HepG2 (cell line): ENCODE data around the gene ZNF277. TPM values are rescaled to one million over a fixed set of nuclear protein-coding genes. Genes with fewer than 3 reads are reported as not detected.

Source experiments
- ATAC-seq: fragments of 200-7000 bp; cut with Tn5 transposase; 3 replicates; pipeline ENCODE4 v1.9.1; 2020; ENCODE audit warnings: mild to moderate bottlenecking, moderate library complexity
- BruUV-seq: library from RNA; stranded (reverse); fragments of 400-500 nt; replicated peaks from 2 replicates; lab custom pipeline; 2021; lab: Mats Ljungman, UMichigan
- CTCF ChIA-PET: fragments of 300-600 bp; formaldehyde crosslinking; extraction: SDS; loops from one replicate; lab custom pipeline; 2021; ENCODE audit warnings: low total read pairs, inconsistent platforms, low intra/inter-chr PET ratio; lab: Yijun Ruan, JAX
- POLR2A ChIA-PET: fragments of 350-600 bp; sonication (Branson Sonifier 250); formaldehyde crosslinking; loops from one replicate; lab custom pipeline; 2020; ENCODE audit warnings: antibody characterized with exemption, inconsistent platforms; lab: Yijun Ruan, JAX
- DNase-seq: peaks from one replicate; pipeline ENCODE4 v3.0.0-alpha.2; 2015; ENCODE audit warnings: low spot score
- FAIRE-seq: peaks from 3 replicates; lab custom pipeline; 2011; peaks lifted over from hg19 to GRCh38; lab: Jason Lieb, UNC
- H2AFZ ChIP-seq: one replicate; pipeline ENCODE4 v1.6.1; 2011; ENCODE audit warnings: low read length, inconsistent platforms
- H3K27ac ChIP-seq: fragments of 300-600 bp; 3 replicates; pipeline ENCODE4 v1.8.0; 2011; ENCODE audit warnings: mixed run types, mild to moderate bottlenecking, mixed read lengths, low read length, inconsistent platforms; ENCODE audit not compliant: insufficient read depth; ENCODE audit errors: extremely low read length
- H3K27me3 ChIP-seq, 2 experiments: fragments of 200-600 bp in 1 of 2; 2 replicates in 1 of 2; 3 replicates in 1 of 2; pipeline versions ENCODE4 v1.6.0 to v1.8.0; 2011; ENCODE audit warnings: low read length in 2 of 2, mild to moderate bottlenecking in 2 of 2, moderate library complexity in 2 of 2, inconsistent platforms in 1 of 2; ENCODE audit not compliant: insufficient read depth in 2 of 2, control insufficient read depth in 1 of 2
- H3K36me3 ChIP-seq, 2 experiments: fragments of 200-600 bp in 1 of 2; replicated peaks in 1 of 2; 2 replicates in 1 of 2; 3 replicates in 1 of 2; pipeline versions ENCODE4 v1.5.1 to v1.8.0; 2011; ENCODE audit warnings: low read length in 2 of 2, inconsistent platforms in 1 of 2; ENCODE audit not compliant: insufficient read depth in 2 of 2, control insufficient read depth in 1 of 2
- H3K4me1 ChIP-seq: 2 replicates; pipeline ENCODE4 v1.5.1; 2012; ENCODE audit warnings: low read length, inconsistent platforms; ENCODE audit not compliant: insufficient read depth
- H3K4me2 ChIP-seq: 2 replicates; pipeline ENCODE4 v1.6.0; 2011; ENCODE audit warnings: low read depth, low read length, inconsistent platforms
- H3K4me3 ChIP-seq, 3 experiments: fragments of 200-600 bp in 1 of 3; sonication (generic), shearing (Covaris generic) in 1 of 3; replicated peaks in 1 of 3; 2 replicates each; pipeline ENCODE4 v1.5.1; 2011 to 2016; ENCODE audit warnings: low read length in 3 of 3, inconsistent platforms in 2 of 3, low read depth in 2 of 3, mild to moderate bottlenecking in 2 of 3, control low read depth in 1 of 3, mixed read lengths in 1 of 3; ENCODE audit not compliant: insufficient read depth in 1 of 3
- H3K79me2 ChIP-seq: one replicate; pipeline ENCODE4 v1.6.1; 2011; ENCODE audit warnings: low read length, inconsistent platforms; ENCODE audit not compliant: insufficient read depth
- H3K9ac ChIP-seq: 2 replicates; pipeline ENCODE4 v1.6.0; 2011; ENCODE audit warnings: mild to moderate bottlenecking, low read depth, low read length, inconsistent platforms; ENCODE audit not compliant: insufficient read depth
- H3K9me3 ChIP-seq: 2 replicates; pipeline ENCODE4 v1.5.1; 2012; ENCODE audit warnings: mild to moderate bottlenecking, low read length
- H4K20me1 ChIP-seq: 2 replicates; pipeline ENCODE4 v1.6.0; 2011; ENCODE audit warnings: inconsistent platforms, mild to moderate bottlenecking, low read length, moderate library complexity; ENCODE audit not compliant: insufficient read depth
- CENPX ChIP-seq: sonication (generic); formaldehyde crosslinking; IDR thresholded peaks from 2 replicates; pipeline ENCODE4 v1.9.0; 2021; ENCODE audit warnings: mild to moderate bottlenecking, missing genetic modification reagents, moderate library complexity
- ETV5 ChIP-seq: IDR thresholded peaks from 2 replicates; pipeline ENCODE4 v1.6.1; 2018; ENCODE audit warnings: missing biosample characterization, missing genetic modification reagents, inconsistent platforms, borderline replicate concordance
- FOXA3 ChIP-seq: IDR thresholded peaks from 2 replicates; pipeline ENCODE4 v1.6.1; 2016; ENCODE audit warnings: missing genetic modification reagents, missing compliant biosample characterization
- GLI4 ChIP-seq: sonication (generic); formaldehyde crosslinking; IDR thresholded peaks from 2 replicates; pipeline ENCODE4 v1.5.1; 2020; ENCODE audit warnings: missing genetic modification reagents, mild to moderate bottlenecking, moderate library complexity, borderline replicate concordance
- HMG20A ChIP-seq: IDR thresholded peaks from 2 replicates; pipeline ENCODE4 v1.6.1; 2016; ENCODE audit warnings: borderline replicate concordance
- NR2F1 ChIP-seq, 2 experiments: fragments of 450-650 bp in 1 of 2; formaldehyde crosslinking in 1 of 2; IDR thresholded peaks; 2 replicates each; pipeline versions ENCODE4 v1.5.0 to v1.6.1; 2016 to 2020; ENCODE audit warnings: mild to moderate bottlenecking in 1 of 2, missing compliant biosample characterization in 1 of 2, missing genetic modification reagents in 1 of 2, moderate library complexity in 1 of 2
- PCBP2 ChIP-seq: fragments of 200-400 bp; formaldehyde crosslinking; optimal IDR thresholded peaks from 2 replicates; pipeline ENCODE3; 2018; ENCODE audit warnings: low read length, low read depth; ENCODE audit not compliant: poor library complexity, severe bottlenecking
- RXRB ChIP-seq: IDR thresholded peaks from 2 replicates; pipeline ENCODE4 v1.6.1; 2016; ENCODE audit warnings: borderline replicate concordance, missing genetic modification reagents, missing compliant biosample characterization
- SOX6 ChIP-seq, 2 experiments: fragments of 450-650 bp in 1 of 2; sonication (generic) in 1 of 2; formaldehyde crosslinking in 1 of 2; IDR thresholded peaks; 2 replicates each; pipeline versions ENCODE4 v1.4.0 to v1.6.1; 2017 to 2020; ENCODE audit warnings: antibody characterized with exemption in 1 of 2, mild to moderate bottlenecking in 1 of 2, missing genetic modification reagents in 1 of 2
- ZNF230 ChIP-seq: sonication (generic); formaldehyde crosslinking; IDR thresholded peaks from 2 replicates; pipeline ENCODE4 v1.4.0; 2020; ENCODE audit warnings: mild to moderate bottlenecking, missing genetic modification reagents
- ZNF562 ChIP-seq: sonication (generic); formaldehyde crosslinking; IDR thresholded peaks from 2 replicates; pipeline ENCODE4 v1.8.0; 2022; ENCODE audit warnings: missing genetic modification reagents, borderline replicate concordance
- ZNF737 ChIP-seq: sonication (generic); formaldehyde crosslinking; IDR thresholded peaks from 2 replicates; pipeline ENCODE4 v1.5.0; 2020; ENCODE audit warnings: missing genetic modification reagents, mild to moderate bottlenecking, borderline replicate concordance
- ZNF792 ChIP-seq: IDR thresholded peaks from 2 replicates; pipeline ENCODE4 v1.6.1; 2016
- WGBS: methylation state at CpG from one replicate; pipeline ENCODE4 v1.1.6; 2017; ENCODE audit warnings: low lambda C conversion rate; 5-methylcytosine and 5-hydroxymethylcytosine counted together
- in situ Hi-C: cut with HindIII; loops from 2 replicates; pipeline ENCODE4 v1.10.0; 2017; ENCODE audit warnings: low pct_unique_long_range_greater_than_20kb; ENCODE audit not compliant: extremely low pct_ligation_motif_present
- intact Hi-C: fragments of 100-400 bp; cut with micrococcal nuclease; formaldehyde crosslinking; loops from one replicate; pipeline ENCODE4 v1.10.0; 2022; ENCODE audit not compliant: unreplicated experiment
- polyA plus RNA-seq, 8 experiments: library from polyadenylated mRNA; depleted of rRNA in 3 of 8; stranded (reverse) in 7 of 8; unstranded in 1 of 8; fragments of >200 nt; fragmentation: Illumina TruSeq in 4 of 8; extraction: Trizol in 4 of 8; gene quantifications; 2 replicates each; pipeline versions ENCODE4 v1.2.1 to v1.2.3, GENCODE V29; 2011 to 2016; ENCODE audit warnings: low read depth in 4 of 8, missing spikeins in 1 of 8, mixed read lengths in 1 of 8; ENCODE audit not compliant: insufficient read depth in 1 of 8
- total RNA-seq, 5 experiments: library from RNA; depleted of rRNA; stranded (reverse); fragments of >200 nt; fragmentation: Illumina TruSeq; extraction: Trizol; gene quantifications; 2 replicates each; pipeline ENCODE4 v1.2.3, GENCODE V29; 2016; ENCODE audit warnings: low read depth in 1 of 5
- TF ChIP-seq, protein P1 (sequence below): sonication (generic); formaldehyde crosslinking; IDR thresholded peaks from 2 replicates; pipeline ENCODE4 v1.4.0; 2020; ENCODE audit warnings: missing genetic modification reagents, borderline replicate concordance
- TF ChIP-seq, protein P2 (sequence below): IDR thresholded peaks from 2 replicates; pipeline ENCODE4 v1.6.1; 2016; ENCODE audit warnings: missing genetic modification reagents, missing compliant biosample characterization
- TF ChIP-seq, protein P3 (sequence below): sonication (generic); formaldehyde crosslinking; IDR thresholded peaks from 2 replicates; pipeline ENCODE4 v1.4.0; 2020; ENCODE audit warnings: missing genetic modification reagents

ZNF277 gene
- total and polyA plus RNA-seq, 2 of the 13 experiments (the other 11 are each of a cell fraction or from before 2014, with no cell fraction given), result 29.1 to 30.1 TPM

DNA sequence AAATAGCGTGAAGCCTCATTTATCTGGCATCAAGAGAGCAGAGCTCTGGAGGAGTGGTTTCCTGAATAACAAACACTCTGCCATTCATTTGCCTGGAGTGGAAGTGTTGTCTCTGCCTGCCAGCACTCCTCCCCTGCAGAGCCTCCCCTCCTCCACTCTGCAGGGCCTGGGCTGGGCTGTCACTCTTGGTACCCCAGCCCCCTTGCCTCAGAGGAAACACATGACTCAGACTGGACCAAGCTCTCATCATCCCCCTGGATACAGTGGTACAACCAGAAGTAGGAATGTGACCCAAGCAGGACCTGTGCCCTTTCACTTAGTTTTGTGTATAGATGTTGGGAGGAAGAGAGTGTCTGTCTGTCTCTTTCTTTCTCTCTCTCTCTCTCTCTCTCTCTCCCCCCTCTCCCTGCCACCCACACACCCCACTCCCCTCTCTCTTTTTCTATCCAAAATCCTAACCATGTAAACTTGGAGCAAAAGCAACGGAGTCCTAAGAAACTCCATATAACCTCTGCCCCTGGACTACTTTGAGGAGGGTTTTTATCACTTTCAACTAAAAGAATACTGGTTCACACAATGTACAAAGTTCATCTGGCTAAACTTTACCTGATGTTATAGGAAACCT, 44.2 kb upstream of the ZNF277 start:
- peak overlapping the region; percentile 39 for H3K27ac ChIP-seq
- no peaks in the 10 kb centered on the region for H3K36me3 ChIP-seq
- no TSS peak for BruUV-seq
- DNase-seq (peak; percentile 89), FAIRE-seq (peak; percentile 63), ATAC-seq (peak; percentile 92)
- H3K27me3 ChIP-seq, result no peaks in the 10 kb centered on the region
- intact Hi-C loops (no loop called here), in situ Hi-C loops (no loop called here)
- peaks cover 39% of the 10 kb centered on the region for H4K20me1 ChIP-seq
- no peak overlapping the region for H3K9ac ChIP-seq
- ChIA-PET POLR2A (interaction anchor here (0.6 to 1.0 kb wide), 5 partner anchors 21 to 289 kb away, joined by 3 to 4 read pairs (median 3); no protein-coding TSS in a partner anchor), CTCF (no interaction called here)
- peaks cover 43% of the 10 kb centered on the region for H3K4me1 ChIP-seq
- 3% methylated on average over 2 of the region's 2 CpGs for WGBS
- H3K4me2 ChIP-seq, result peak overlapping the region; percentile 76
- H3K4me3 ChIP-seq, result peak overlapping the region in 2 of 3 experiments; percentile 27 to 36; a peak in 3 of 6 replicates
- H3K9me3 ChIP-seq, result no peaks in the 10 kb centered on the region
- H2AFZ ChIP-seq, result no peak overlapping the region
- H3K79me2 ChIP-seq, result peaks cover 16% of the 10 kb centered on the region
- TF ChIP-seq ZNF230 (CRISPR knock-in tag) (no peak), ZNF792 (CRISPR knock-in tag) (peak; percentile 43; the same call in 1 of the 2 replicates), NR2F1 (CRISPR knock-in tag; IDR thresholded peaks at IDR 0.05) (peak in 1 of 2 experiments; percentile 51; a peak in 1 of 4 replicates), ZNF562 (CRISPR knock-in tag) (no peak), ZNF737 (CRISPR knock-in tag) (no peak), HMG20A (CRISPR knock-in tag) (peak; percentile 19; the same call in 1 of the 2 replicates), PCBP2 (peak; percentile 32), RXRB (CRISPR knock-in tag) (peak; percentile 94), CENPX (CRISPR knock-in tag) (no peak), GLI4 (CRISPR knock-in tag) (no peak), SOX6 (IDR thresholded peaks at IDR 0.05) (no peak), SOX6 (CRISPR knock-in tag; IDR thresholded peaks at IDR 0.05) (peak; percentile 61), FOXA3 (CRISPR knock-in tag) (peak; percentile 28; the same call in 1 of the 2 replicates), ETV5 (CRISPR knock-in tag) (peak; percentile 45; the same call in 1 of the 2 replicates)
- TF ChIP-seq, protein P1, sequence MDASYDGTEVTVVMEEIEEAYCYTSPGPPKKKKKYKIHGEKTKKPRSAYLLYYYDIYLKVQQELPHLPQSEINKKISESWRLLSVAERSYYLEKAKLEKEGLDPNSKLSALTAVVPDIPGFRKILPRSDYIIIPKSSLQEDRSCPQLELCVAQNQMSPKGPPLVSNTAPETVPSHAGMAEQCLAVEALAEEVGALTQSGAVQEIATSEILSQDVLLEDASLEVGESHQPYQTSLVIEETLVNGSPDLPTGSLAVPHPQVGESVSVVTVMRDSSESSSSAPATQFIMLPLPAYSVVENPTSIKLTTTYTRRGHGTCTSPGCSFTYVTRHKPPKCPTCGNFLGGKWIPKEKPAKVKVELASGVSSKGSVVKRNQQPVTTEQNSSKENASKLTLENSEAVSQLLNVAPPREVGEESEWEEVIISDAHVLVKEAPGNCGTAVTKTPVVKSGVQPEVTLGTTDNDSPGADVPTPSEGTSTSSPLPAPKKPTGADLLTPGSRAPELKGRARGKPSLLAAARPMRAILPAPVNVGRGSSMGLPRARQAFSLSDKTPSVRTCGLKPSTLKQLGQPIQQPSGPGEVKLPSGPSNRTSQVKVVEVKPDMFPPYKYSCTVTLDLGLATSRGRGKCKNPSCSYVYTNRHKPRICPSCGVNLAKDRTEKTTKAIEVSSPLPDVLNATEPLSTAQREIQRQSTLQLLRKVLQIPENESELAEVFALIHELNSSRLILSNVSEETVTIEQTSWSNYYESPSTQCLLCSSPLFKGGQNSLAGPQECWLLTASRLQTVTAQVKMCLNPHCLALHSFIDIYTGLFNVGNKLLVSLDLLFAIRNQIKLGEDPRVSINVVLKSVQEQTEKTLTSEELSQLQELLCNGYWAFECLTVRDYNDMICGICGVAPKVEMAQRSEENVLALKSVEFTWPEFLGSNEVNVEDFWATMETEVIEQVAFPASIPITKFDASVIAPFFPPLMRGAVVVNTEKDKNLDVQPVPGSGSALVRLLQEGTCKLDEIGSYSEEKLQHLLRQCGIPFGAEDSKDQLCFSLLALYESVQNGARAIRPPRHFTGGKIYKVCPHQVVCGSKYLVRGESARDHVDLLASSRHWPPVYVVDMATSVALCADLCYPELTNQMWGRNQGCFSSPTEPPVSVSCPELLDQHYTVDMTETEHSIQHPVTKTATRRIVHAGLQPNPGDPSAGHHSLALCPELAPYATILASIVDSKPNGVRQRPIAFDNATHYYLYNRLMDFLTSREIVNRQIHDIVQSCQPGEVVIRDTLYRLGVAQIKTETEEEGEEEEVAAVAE (CRISPR knock-in tag), result no peak
- TF ChIP-seq, protein P2, sequence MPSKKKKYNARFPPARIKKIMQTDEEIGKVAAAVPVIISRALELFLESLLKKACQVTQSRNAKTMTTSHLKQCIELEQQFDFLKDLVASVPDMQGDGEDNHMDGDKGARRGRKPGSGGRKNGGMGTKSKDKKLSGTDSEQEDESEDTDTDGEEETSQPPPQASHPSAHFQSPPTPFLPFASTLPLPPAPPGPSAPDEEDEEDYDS, result peak; percentile 26; the same call in 1 of the 2 replicates
- TF ChIP-seq, protein P3, sequence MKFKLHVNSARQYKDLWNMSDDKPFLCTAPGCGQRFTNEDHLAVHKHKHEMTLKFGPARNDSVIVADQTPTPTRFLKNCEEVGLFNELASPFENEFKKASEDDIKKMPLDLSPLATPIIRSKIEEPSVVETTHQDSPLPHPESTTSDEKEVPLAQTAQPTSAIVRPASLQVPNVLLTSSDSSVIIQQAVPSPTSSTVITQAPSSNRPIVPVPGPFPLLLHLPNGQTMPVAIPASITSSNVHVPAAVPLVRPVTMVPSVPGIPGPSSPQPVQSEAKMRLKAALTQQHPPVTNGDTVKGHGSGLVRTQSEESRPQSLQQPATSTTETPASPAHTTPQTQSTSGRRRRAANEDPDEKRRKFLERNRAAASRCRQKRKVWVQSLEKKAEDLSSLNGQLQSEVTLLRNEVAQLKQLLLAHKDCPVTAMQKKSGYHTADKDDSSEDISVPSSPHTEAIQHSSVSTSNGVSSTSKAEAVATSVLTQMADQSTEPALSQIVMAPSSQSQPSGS (CRISPR knock-in tag), result 0 out of 2 replicates have a peak, but pooled peaks have one; percentile 18
